Measurements from ENCODE around the gene E2F3.

DNA sequence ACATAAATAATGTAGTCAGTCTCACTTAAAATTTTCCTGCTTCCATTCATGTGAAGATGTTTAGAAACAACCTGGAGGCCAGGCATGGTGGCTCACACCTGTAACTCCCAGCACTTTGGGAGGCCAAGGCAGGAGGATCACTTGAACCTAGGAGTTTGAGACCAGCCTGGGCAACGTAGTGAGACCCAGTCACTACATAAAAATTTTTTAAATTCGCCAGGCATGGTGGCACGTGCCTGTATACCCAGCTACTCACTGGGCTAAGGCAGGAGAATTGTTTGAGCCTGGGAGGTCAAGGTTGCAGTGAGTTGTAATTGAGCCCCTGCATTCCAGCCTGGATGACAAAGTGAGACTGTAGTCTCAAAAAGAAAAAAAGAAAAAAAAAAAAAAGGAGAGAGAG is 47.3 kb upstream of the E2F3 start:
- TF ChIP-seq, protein P1, sequence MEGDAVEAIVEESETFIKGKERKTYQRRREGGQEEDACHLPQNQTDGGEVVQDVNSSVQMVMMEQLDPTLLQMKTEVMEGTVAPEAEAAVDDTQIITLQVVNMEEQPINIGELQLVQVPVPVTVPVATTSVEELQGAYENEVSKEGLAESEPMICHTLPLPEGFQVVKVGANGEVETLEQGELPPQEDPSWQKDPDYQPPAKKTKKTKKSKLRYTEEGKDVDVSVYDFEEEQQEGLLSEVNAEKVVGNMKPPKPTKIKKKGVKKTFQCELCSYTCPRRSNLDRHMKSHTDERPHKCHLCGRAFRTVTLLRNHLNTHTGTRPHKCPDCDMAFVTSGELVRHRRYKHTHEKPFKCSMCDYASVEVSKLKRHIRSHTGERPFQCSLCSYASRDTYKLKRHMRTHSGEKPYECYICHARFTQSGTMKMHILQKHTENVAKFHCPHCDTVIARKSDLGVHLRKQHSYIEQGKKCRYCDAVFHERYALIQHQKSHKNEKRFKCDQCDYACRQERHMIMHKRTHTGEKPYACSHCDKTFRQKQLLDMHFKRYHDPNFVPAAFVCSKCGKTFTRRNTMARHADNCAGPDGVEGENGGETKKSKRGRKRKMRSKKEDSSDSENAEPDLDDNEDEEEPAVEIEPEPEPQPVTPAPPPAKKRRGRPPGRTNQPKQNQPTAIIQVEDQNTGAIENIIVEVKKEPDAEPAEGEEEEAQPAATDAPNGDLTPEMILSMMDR (IDR thresholded peaks at IDR 0.05; ENCODE audit: insufficient read depth, low read depth, low read length) = no peak
- no peak for TF ChIP-seq EZH2 (IDR thresholded peaks at IDR 0.05; ENCODE audit: insufficient read depth, low read length)

All from astrocyte (in vitro differentiated cells and primary cell).